ENCODE measurements around the gene PPIL1.
"Not testable (repeated sequence)": the region's sequence is repeated elsewhere in the genome, so short reads cannot be mapped to it uniquely, and the experiment has no call there.

Gene PPIL1

DNA sequence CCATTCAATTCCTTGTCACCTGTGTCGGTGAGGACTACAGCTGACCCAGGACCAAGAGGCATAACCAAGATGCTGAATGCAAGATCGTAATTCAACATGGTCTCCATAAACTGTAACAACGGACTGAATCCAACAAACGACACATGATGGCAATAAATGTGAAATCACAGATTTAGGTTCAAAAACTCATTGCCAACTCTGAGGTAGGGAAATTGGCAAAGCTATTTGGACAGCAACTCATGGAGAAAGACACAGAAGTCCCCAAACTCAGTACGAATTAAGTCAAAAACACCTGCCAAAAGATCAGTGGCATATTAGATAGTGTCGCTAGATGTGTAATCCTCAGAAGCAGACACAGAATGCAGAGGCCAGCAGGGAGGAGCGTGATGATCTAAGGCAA is 60.4 kb downstream of the PPIL1 start:
- Histone ChIP-seq H3K4me2 (ENCODE audit: low read depth, low read length, poor library complexity, severe bottlenecking) (no peak overlapping the region), H3K9ac (ENCODE audit: low read length) (no peak overlapping the region), H3F3A (ENCODE audit: insufficient read depth) (no peaks in the 10 kb centered on the region), H3K9me3 (ENCODE audit: insufficient read depth, low read length) (no peaks in the 10 kb centered on the region), H3K27me3 (ENCODE audit: low read length) (no peaks in the 10 kb centered on the region), H2AFZ (ENCODE audit: low read depth, low read length, severe bottlenecking) (no peak overlapping the region), H3K4me3 (ENCODE audit: insufficient read depth, low read length, poor library complexity, severe bottlenecking) (no peak overlapping the region), H3K79me2 (ENCODE audit: insufficient read depth, low read length) (no peaks in the 10 kb centered on the region), H3K27ac (ENCODE audit: low read depth, low read length) (no peak overlapping the region), H3K36me3 (ENCODE audit: low read length) (no peaks in the 10 kb centered on the region), H4K20me1 (ENCODE audit: low read depth, low read length) (no peaks in the 10 kb centered on the region), H3K9me2 (replicated peaks; ENCODE audit: insufficient read depth, low read length) (no peaks in the 10 kb centered on the region)
- TF ChIP-seq, protein P1, sequence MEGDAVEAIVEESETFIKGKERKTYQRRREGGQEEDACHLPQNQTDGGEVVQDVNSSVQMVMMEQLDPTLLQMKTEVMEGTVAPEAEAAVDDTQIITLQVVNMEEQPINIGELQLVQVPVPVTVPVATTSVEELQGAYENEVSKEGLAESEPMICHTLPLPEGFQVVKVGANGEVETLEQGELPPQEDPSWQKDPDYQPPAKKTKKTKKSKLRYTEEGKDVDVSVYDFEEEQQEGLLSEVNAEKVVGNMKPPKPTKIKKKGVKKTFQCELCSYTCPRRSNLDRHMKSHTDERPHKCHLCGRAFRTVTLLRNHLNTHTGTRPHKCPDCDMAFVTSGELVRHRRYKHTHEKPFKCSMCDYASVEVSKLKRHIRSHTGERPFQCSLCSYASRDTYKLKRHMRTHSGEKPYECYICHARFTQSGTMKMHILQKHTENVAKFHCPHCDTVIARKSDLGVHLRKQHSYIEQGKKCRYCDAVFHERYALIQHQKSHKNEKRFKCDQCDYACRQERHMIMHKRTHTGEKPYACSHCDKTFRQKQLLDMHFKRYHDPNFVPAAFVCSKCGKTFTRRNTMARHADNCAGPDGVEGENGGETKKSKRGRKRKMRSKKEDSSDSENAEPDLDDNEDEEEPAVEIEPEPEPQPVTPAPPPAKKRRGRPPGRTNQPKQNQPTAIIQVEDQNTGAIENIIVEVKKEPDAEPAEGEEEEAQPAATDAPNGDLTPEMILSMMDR (IDR thresholded peaks at IDR 0.05; ENCODE audit: insufficient read depth, low read length, poor library complexity, severe bottlenecking) = no peak
- TF ChIP-seq EZH2phosphoT487 (conservative IDR thresholded peaks at IDR 0.05; ENCODE audit: low read length) = no peak

DNA sequence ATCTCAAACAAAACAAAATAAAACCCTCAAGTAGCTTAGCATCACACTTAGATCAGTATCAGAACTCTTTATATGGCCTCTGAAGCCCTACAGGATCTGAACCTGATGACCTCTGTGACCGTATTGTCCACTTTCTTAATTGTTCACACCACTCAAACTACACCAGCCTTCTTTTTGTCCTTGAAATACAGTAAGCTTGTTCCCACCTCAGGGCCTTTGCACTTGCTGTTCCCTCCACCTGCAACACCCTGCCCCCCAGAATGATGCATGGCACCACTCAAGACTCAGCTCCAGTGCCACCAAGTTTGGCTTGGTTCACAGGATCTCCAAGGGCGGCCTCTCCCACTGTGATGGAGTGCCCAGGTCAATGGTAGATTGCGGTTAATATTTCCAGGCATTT is 61.1 kb downstream of the PPIL1 start:
- Histone ChIP-seq H3K9me3 (ENCODE audit: insufficient read depth, low read length) (no peaks in the 10 kb centered on the region), H3K27ac (ENCODE audit: low read depth, low read length) (no peak overlapping the region)

DNA sequence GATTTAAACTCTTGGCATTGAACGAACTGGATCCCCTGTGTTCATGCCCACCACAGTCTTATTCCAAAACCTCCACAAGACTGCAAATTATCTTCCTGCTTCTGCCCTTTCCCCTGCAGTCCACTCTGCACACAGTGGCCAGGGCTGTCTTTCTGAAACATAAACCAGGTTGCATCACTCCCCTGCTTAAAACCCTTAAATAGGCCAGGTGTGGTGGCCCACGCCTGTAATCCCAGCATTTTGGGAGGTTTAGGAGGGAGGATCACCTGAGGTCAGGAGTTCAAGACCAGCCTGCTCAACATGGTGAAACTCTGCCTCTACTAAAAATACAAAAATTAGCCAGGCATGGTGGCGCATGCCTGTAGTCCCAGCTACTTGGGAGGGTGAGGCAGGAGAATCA is 61.6 kb downstream of the PPIL1 start:
- not testable (repeated sequence) for H3K36me3 ChIP-seq (ENCODE audit: low read length); H4K20me1 ChIP-seq (ENCODE audit: low read depth, low read length); H3K4me3 ChIP-seq (ENCODE audit: insufficient read depth, low read length, poor library complexity, severe bottlenecking); H3K9me3 ChIP-seq (ENCODE audit: insufficient read depth, low read length); H3K9ac ChIP-seq (ENCODE audit: low read length); H3K4me2 ChIP-seq (ENCODE audit: low read depth, low read length, poor library complexity, severe bottlenecking); H3K27ac ChIP-seq (ENCODE audit: low read depth, low read length); H3K79me2 ChIP-seq (ENCODE audit: insufficient read depth, low read length); H2AFZ ChIP-seq (ENCODE audit: low read depth, low read length, severe bottlenecking); H3K27me3 ChIP-seq (ENCODE audit: low read length); H3K9me2 ChIP-seq (replicated peaks; ENCODE audit: insufficient read depth, low read length); H3F3A ChIP-seq (ENCODE audit: insufficient read depth)

More for the DNA sequence above, 61.1 kb downstream of the PPIL1 start:
- no peaks in the 10 kb centered on the region for H3K9me2 ChIP-seq (replicated peaks; ENCODE audit: insufficient read depth, low read length)
- H3K9ac ChIP-seq (ENCODE audit: low read length) = no peak overlapping the region
- no peaks in the 10 kb centered on the region for H3F3A ChIP-seq (ENCODE audit: insufficient read depth)
- no peak overlapping the region for H3K4me2 ChIP-seq (ENCODE audit: low read depth, low read length, poor library complexity, severe bottlenecking)
- H3K79me2 ChIP-seq (ENCODE audit: insufficient read depth, low read length) = no peaks in the 10 kb centered on the region
- H3K36me3 ChIP-seq (ENCODE audit: low read length) = no peaks in the 10 kb centered on the region
- TF ChIP-seq, protein P1 (IDR thresholded peaks at IDR 0.05; ENCODE audit: insufficient read depth, low read length, poor library complexity, severe bottlenecking) = no peak
- no peak for TF ChIP-seq EZH2phosphoT487 (conservative IDR thresholded peaks at IDR 0.05; ENCODE audit: low read length)
- H2AFZ ChIP-seq (ENCODE audit: low read depth, low read length, severe bottlenecking) = no peak overlapping the region
- H3K27me3 ChIP-seq (ENCODE audit: low read length) = no peaks in the 10 kb centered on the region
- H4K20me1 ChIP-seq (ENCODE audit: low read depth, low read length) = no peaks in the 10 kb centered on the region
- H3K4me3 ChIP-seq (ENCODE audit: insufficient read depth, low read length, poor library complexity, severe bottlenecking) = no peak overlapping the region

DNA sequence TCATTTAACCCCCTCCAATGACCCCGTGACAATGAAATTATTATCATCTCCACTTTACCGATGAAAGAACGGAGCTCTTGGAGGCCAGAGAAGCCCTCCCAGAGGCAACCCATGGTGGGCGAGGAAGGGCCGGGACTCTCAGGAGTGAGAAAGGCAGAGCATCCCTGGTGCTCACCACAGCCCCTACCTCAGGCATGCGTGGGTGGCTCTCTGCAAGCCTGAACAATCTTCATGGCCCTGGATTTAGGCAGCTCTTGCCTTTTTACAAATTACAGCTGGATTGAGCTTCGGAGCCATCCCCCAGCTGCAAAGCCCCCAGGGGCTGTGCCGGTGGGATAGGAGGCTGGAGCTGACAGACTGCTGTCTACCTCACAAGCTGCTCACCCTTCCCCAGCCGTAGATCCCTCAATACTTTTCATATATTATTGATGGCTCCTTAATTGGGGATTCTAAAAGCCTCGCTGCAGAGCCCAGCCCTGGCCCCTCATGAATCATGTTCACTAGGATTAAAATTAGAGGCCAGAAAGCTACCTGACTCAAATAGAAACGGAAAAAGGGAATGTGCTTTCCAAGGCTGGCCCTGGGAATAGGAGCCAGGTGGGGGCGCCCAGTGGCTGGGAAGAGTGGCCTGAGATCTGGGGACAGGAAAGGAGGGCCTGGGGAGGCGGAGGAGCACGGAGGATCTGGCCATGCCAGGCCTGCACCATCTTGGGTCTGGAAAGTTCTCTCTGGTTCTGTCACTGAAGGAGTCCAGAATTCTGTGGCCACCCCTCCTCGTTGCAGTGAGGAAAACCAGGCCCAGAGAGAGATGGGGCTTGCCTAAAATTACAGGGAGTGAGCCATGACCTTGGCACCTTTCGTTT is 64.4 kb downstream of the PPIL1 start:
- Histone ChIP-seq H3K9ac (ENCODE audit: low read length) (no peak overlapping the region), H3F3A (ENCODE audit: insufficient read depth) (no peaks in the 10 kb centered on the region), H3K36me3 (ENCODE audit: low read length) (no peaks in the 10 kb centered on the region), H3K9me3 (ENCODE audit: insufficient read depth, low read length) (no peaks in the 10 kb centered on the region), H3K9me2 (replicated peaks; ENCODE audit: insufficient read depth, low read length) (no peaks in the 10 kb centered on the region), H3K79me2 (ENCODE audit: insufficient read depth, low read length) (no peaks in the 10 kb centered on the region), H3K27me3 (ENCODE audit: low read length) (no peaks in the 10 kb centered on the region), H3K27ac (ENCODE audit: low read depth, low read length) (no peak overlapping the region), H3K4me3 (ENCODE audit: insufficient read depth, low read length, poor library complexity, severe bottlenecking) (no peak overlapping the region), H3K4me2 (ENCODE audit: low read depth, low read length, poor library complexity, severe bottlenecking) (no peak overlapping the region), H4K20me1 (ENCODE audit: low read depth, low read length) (no peaks in the 10 kb centered on the region), H2AFZ (ENCODE audit: low read depth, low read length, severe bottlenecking) (no peak overlapping the region)
- TF ChIP-seq EZH2phosphoT487 (conservative IDR thresholded peaks at IDR 0.05; ENCODE audit: low read length) = no peak
- TF ChIP-seq, protein P1 (IDR thresholded peaks at IDR 0.05; ENCODE audit: insufficient read depth, low read length, poor library complexity, severe bottlenecking) = no peak
